ENCODE results near the gene LILRB2. TPM values are rescaled to one million over a fixed set of nuclear protein-coding genes. Genes with fewer than 3 reads are reported as not detected.
"Not testable (repeated sequence)": the region's sequence is repeated elsewhere in the genome, so short reads cannot be mapped to it uniquely, and the experiment has no call there.

LILRB2 gene
- total RNA-seq, 1 experiment from 2014 or later, result not detected

- no peak overlapping the region for H3K4me3 Mint-ChIP-seq
- Histone ChIP-seq H3K79me1 (ENCODE audit: insufficient read depth, low read depth, low read length, poor library complexity, severe bottlenecking) (no peaks in the 10 kb centered on the region), H2BK5ac (ENCODE audit: insufficient read length, low read length) (no peak overlapping the region), H2AK5ac (ENCODE audit: insufficient read length, low read length) (no peak overlapping the region), H2BK120ac (ENCODE audit: low read depth, low read length, poor library complexity, severe bottlenecking) (no peak overlapping the region), H3K56ac (ENCODE audit: insufficient read length, low read depth, low read length) (no peak overlapping the region), H3K27me3 (ENCODE audit: insufficient read depth, low read length) (no peaks in the 10 kb centered on the region), H2BK12ac (ENCODE audit: insufficient read length, low read depth, low read length) (no peak overlapping the region), H3K79me2 (ENCODE audit: insufficient read depth, low read length) (no peaks in the 10 kb centered on the region), H3K27ac (ENCODE audit: insufficient read length, low read depth, low read length) (no peak overlapping the region), H3K9ac (ENCODE audit: extremely low read depth, insufficient read length, low read length) (no peak overlapping the region), H4K91ac (ENCODE audit: insufficient read length, low read depth, low read length) (no peak overlapping the region), H3K18ac (ENCODE audit: insufficient read length, low read depth, low read length) (no peak overlapping the region), H3K4me2 (ENCODE audit: insufficient read depth, insufficient read length, low read length) (no peak overlapping the region), H3K23me2 (ENCODE audit: insufficient read length, low read depth, low read length, poor library complexity, severe bottlenecking) (no peaks in the 10 kb centered on the region), H4K5ac (ENCODE audit: insufficient read length, low read depth, low read length) (no peak overlapping the region), H2BK20ac (ENCODE audit: low read depth, low read length, poor library complexity, severe bottlenecking) (no peak overlapping the region), H3K4ac (ENCODE audit: low read depth, low read length) (no peak overlapping the region), H2BK15ac (ENCODE audit: low read depth, low read length) (no peak overlapping the region), H4K8ac (replicated peaks; ENCODE audit: insufficient read length, low read depth, low read length) (no peak overlapping the region), H3T11ph (ENCODE audit: low read length) (no peak overlapping the region), H2AFZ (ENCODE audit: low read length) (no peak overlapping the region), H3K9me3 (ENCODE audit: control insufficient read depth, low read depth, low read length) (no peaks in the 10 kb centered on the region), H3K4me1 (ENCODE audit: insufficient read depth, low read length) (no peaks in the 10 kb centered on the region), H4K20me1 (ENCODE audit: control insufficient read depth, insufficient read depth, insufficient read length) (no peaks in the 10 kb centered on the region), H3K14ac (ENCODE audit: insufficient read depth, low read length) (no peak overlapping the region), H3K23ac (ENCODE audit: insufficient read length, low read depth, low read length) (no peak overlapping the region)
- H3K27me3 Mint-ChIP-seq (ENCODE audit: low read depth), result peaks cover 44% of the 10 kb centered on the region
- TF ChIP-seq, protein P1, sequence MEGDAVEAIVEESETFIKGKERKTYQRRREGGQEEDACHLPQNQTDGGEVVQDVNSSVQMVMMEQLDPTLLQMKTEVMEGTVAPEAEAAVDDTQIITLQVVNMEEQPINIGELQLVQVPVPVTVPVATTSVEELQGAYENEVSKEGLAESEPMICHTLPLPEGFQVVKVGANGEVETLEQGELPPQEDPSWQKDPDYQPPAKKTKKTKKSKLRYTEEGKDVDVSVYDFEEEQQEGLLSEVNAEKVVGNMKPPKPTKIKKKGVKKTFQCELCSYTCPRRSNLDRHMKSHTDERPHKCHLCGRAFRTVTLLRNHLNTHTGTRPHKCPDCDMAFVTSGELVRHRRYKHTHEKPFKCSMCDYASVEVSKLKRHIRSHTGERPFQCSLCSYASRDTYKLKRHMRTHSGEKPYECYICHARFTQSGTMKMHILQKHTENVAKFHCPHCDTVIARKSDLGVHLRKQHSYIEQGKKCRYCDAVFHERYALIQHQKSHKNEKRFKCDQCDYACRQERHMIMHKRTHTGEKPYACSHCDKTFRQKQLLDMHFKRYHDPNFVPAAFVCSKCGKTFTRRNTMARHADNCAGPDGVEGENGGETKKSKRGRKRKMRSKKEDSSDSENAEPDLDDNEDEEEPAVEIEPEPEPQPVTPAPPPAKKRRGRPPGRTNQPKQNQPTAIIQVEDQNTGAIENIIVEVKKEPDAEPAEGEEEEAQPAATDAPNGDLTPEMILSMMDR (conservative IDR thresholded peaks at IDR 0.05), result no peak
- no peaks in the 10 kb centered on the region; a peak in 1 of 4 replicates for H3K4me1 Mint-ChIP-seq
- no CpG with 5 or more reads among the region's 3 CpGs for WGBS (ENCODE audit: extremely low coverage, insufficient read length, low lambda C conversion rate)
- H3K27ac Mint-ChIP-seq, result no peak overlapping the region
- peaks cover 0 to 33% of the 10 kb centered on the region in 2 experiments; a peak in 2 of 5 replicates for H3K9me3 Mint-ChIP-seq
- H3K36me3 Mint-ChIP-seq (ENCODE audit: insufficient read depth in 1 of 3, low read depth in 3 of 3), result no peaks in the 10 kb centered on the region
- no peak for DNase-seq
Observed at GRCh38 chr19:54273821-54274220, 7.1 kb downstream of the LILRB2 start.

GRCh38 chr19:54272181-54272580 is 8.7 kb downstream of the LILRB2 start:
- not testable (repeated sequence) for H3K9me3 ChIP-seq (ENCODE audit: control insufficient read depth, low read depth, low read length); DNase-seq; H4K8ac ChIP-seq (replicated peaks; ENCODE audit: insufficient read length, low read depth, low read length); H2BK15ac ChIP-seq (ENCODE audit: low read depth, low read length); H2BK5ac ChIP-seq (ENCODE audit: insufficient read length, low read length); H3K4me1 Mint-ChIP-seq; H2BK12ac ChIP-seq (ENCODE audit: insufficient read length, low read depth, low read length); H4K5ac ChIP-seq (ENCODE audit: insufficient read length, low read depth, low read length); H3K18ac ChIP-seq (ENCODE audit: insufficient read length, low read depth, low read length); H3K4me2 ChIP-seq (ENCODE audit: insufficient read depth, insufficient read length, low read length); H2BK120ac ChIP-seq (ENCODE audit: low read depth, low read length, poor library complexity, severe bottlenecking); H4K91ac ChIP-seq (ENCODE audit: insufficient read length, low read depth, low read length); H3K27ac ChIP-seq (ENCODE audit: insufficient read length, low read depth, low read length); H3K9ac ChIP-seq (ENCODE audit: extremely low read depth, insufficient read length, low read length); H2AFZ ChIP-seq (ENCODE audit: low read length); H3T11ph ChIP-seq (ENCODE audit: low read length); H4K20me1 ChIP-seq (ENCODE audit: control insufficient read depth, insufficient read depth, insufficient read length); H3K14ac ChIP-seq (ENCODE audit: insufficient read depth, low read length); H2BK20ac ChIP-seq (ENCODE audit: low read depth, low read length, poor library complexity, severe bottlenecking); H3K23me2 ChIP-seq (ENCODE audit: insufficient read length, low read depth, low read length, poor library complexity, severe bottlenecking); H2AK5ac ChIP-seq (ENCODE audit: insufficient read length, low read length); H3K27me3 ChIP-seq (ENCODE audit: insufficient read depth, low read length); H3K36me3 Mint-ChIP-seq (ENCODE audit: insufficient read depth in 1 of 3, low read depth in 3 of 3); H3K27ac Mint-ChIP-seq; H3K79me2 ChIP-seq (ENCODE audit: insufficient read depth, low read length); H3K56ac ChIP-seq (ENCODE audit: insufficient read length, low read depth, low read length); H3K23ac ChIP-seq (ENCODE audit: insufficient read length, low read depth, low read length); H3K4me1 ChIP-seq (ENCODE audit: insufficient read depth, low read length); H3K4me3 Mint-ChIP-seq; H3K79me1 ChIP-seq (ENCODE audit: insufficient read depth, low read depth, low read length, poor library complexity, severe bottlenecking); H3K4ac ChIP-seq (ENCODE audit: low read depth, low read length)
- Mint-ChIP-seq H3K9me3 (peaks cover 0 to 35% of the 10 kb centered on the region in 2 experiments; a peak in 2 of 5 replicates), H3K27me3 (ENCODE audit: low read depth) (peaks cover 54% of the 10 kb centered on the region)
- no CpG with 5 or more reads among the region's 5 CpGs for WGBS (ENCODE audit: extremely low coverage, insufficient read length, low lambda C conversion rate)
